DMS153 treated with DMSO at 0.1 percent for 48 hours (cell line): ENCODE data around the gene PLCD1.
A peak's percentile ranks its signal among the peaks of the same experiment; 100 is the strongest.
"Not testable (repeated sequence)": the region's sequence is repeated elsewhere in the genome, so short reads cannot be mapped to it uniquely, and the experiment has no call there.

Source experiments
- DNase-seq: peaks from one replicate; lab custom pipeline; 2025; ENCODE audit not compliant: unreplicated experiment; lab: John Stamatoyannopoulos, UW

PLCD1 gene

GRCh38 chr3:38029400-38030125, at the start of gene PLCD1:
Gene PLCD1, minus strand, starts transcription at chr3:38029642. Its CDS starts 103 bp downstream, at chr3:38029539.
- no peak for DNase-seq

DNA sequence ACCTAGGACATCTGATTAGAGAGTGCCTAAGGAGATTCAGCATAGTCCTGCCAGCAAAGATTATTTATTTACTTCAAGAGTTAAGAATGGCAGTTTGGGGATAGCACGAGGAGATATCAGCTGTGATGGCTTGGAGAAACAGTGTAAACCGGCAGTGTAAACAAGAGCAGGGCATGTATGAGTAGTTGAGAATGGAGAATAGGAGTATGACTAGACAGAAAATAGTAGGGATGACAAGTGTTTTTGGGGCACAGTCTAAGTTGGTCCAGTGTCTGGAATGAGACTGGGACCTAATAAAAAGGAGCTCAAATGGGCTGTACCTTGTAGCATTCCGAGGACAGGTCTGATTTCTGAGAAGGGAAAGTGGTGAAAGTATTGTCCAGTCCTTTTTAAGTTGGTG, 47.6 kb upstream of the PLCD1 start:
- DNase-seq: not testable (repeated sequence)

GRCh38 chr3:38070013-38070412, 40.6 kb upstream of the PLCD1 start:
- DNase-seq: no peak

GRCh38 chr3:38067508-38068233, 38.2 kb upstream of the PLCD1 start:
- DNase-seq: no peak

DNA sequence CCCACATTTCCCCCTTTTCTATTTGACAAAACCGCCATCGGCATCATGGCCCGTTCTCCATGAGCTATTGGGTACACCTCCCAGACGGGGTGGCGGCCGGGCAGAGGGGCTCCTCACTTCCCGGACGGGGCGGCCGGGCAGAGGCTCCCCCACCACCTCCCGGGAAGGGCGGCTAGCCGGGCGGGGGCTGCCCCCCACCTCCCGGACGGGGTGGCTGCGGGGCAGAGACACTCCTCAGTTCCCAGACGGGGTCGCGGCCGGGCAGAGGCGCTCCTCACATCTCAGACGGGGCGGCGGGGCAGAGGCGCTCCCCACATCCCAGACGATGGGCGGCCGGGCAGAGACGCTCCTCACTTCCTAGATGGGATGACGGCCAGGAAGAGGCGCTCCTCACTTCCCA, 35.0 kb upstream of the PLCD1 start:
- DNase-seq: not testable (repeated sequence)

GRCh38 chr3:38062809-38063208, 33.4 kb upstream of the PLCD1 start:
- no peak for DNase-seq

DNA sequence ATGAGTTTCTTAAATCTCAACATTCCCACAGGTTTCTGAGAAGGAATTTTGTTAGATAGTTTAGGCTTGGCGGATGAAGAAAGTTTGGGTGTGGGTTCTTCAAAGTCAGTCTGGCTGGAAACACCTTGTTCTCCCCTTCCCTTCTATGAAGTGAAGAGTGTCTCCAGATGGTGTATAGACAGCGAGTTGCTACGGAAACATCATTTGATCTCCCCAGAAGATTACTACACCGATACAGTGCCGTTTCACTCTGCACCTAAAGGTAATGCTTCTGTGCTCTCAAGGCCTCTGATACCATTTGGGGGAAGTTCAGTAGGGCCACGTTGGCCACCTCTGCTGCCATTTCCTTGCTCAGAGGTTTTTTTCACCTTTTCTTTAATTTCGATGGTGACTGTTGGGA, 30.1 kb upstream of the PLCD1 start:
- no peak for DNase-seq

GRCh38 chr3:38059148-38059547, 29.7 kb upstream of the PLCD1 start:
- DNase-seq: no peak

DNA sequence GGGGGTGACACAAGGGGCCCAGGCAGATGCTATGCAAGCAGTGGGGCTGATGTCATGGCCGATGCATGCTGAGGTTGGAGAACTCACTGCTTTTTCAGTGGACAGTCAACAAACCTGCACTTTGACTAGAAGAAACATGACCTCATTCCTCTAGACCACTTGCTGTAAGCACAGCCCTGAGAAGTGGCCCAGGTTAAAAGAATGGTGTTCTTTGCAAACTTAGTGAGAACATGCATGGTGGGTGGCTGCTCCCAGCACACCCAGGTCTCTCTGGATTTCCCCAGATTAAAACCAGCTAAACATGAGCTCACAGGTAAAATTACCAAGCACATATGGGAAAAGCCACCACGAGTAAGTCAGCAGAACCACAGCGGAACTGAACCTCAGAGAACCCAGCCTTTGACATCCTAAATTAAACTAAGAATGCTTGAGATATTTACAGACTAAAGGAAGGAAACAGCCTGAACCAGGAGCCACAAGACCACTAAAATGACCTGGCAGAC, 25.1 kb upstream of the PLCD1 start:
- DNase-seq: no peak

DNA sequence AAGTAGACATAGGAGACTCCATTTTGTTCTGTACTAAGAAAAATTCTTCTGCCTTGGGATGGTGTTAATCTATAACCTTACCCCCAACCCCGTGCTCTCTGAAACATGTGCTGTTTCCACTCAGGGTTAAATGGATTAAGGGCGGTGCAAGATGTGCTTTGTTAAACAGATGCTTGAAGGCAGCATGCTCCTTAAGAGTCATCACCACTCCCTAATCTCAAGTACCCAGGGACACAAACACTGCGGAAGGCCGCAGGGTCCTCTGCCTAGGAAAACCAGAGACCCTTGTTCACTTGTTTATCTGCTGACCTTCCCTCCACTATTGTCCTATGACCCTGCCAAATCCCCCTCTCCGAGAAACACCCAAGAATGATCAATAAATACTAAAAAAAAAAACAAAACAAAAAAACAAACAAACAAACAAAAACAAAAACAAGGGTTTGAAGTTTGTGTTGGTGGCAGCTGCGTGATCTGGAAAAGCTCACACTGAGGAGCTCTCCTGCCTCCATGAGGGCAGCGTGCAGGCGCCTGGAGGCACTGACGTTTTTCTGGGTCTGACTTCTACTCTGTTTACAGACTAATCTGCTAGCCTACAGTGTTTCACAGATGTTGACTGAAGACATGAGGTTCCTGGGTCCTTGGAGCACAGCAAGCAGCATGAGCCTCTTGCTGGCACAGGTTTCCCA, 24.5 kb upstream of the PLCD1 start:
- DNase-seq: not testable (repeated sequence)

DNA sequence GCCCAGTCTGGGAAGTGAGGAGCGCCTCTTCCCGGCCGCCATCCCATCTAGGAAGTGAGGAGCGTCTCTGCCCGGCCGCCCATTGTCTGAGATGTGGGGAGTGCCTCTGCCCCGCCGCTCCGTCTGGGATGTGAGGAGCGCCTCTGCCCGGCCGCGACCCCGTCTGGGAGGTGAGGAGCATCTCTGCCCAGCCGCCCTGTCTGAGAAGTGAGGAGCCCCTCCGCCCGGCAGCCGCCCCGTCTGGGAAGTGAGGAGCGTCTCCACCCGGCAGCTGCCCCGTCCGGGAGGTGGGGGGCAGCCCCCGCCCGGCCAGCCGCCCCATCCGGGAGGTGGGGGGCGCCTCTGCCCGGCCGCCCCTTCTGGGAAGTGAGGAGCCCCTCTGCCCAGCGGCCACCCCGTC, 23.8 kb upstream of the PLCD1 start:
- DNase-seq: not testable (repeated sequence)

GRCh38 chr3:38051131-38051530, 21.7 kb upstream of the PLCD1 start:
- DNase-seq: no peak

DNA sequence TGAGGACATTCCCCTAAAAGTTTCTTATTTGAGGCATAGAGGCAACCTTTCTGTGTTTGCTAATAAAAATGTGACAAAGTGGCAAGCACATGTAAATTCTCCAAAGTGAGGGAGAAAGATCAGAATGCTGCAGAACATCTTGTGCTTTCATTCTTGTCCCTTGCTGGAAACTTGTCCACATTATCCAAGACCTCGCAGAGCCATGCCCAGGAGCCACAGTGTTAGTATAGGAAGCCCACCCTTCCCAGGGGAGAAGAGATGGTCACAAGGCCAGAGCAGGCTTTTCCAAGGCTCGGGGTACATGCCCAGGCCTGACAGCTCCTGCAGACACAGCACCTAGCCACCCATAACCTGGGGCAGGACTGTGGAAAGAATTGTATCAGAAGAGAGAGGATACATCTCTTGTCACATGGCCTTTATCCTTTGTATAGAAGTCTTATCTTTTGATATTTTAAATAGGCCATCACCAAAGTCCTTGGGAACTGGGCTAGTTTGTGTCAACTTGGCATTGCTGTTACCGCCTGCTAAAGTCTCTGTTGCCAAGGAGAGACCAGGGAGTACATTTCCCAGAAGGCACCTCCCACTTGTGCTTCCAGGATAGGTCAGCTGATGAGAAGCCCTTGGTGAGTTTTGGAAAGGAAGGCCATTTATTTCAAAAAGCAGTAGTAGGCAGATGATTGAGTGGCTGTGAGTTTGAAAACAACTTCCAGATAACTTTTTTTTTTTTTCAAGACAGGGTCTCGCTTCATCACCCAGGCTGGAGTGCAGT, 20.1 kb upstream of the PLCD1 start:
- DNase-seq: no peak

DNA sequence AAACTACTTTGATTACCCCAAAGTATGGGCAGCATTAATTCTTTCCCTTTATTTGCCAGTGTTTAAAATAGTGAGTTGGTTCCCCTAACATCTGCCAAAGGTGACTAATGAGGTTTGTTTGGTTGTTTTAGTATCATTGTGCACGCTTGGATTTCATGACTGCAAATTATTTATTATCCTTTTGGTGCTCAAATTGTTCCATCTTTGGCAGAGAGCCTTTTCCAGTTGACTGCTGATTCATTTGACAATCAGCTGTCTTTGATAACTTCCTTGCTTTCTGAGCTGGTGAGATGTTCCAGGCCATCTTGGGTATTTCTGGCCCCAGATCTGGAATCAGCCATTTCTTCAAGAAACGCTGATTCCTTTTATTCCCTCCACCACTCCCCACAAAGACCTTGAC, 18.5 kb upstream of the PLCD1 start:
- no peak for DNase-seq

DNA sequence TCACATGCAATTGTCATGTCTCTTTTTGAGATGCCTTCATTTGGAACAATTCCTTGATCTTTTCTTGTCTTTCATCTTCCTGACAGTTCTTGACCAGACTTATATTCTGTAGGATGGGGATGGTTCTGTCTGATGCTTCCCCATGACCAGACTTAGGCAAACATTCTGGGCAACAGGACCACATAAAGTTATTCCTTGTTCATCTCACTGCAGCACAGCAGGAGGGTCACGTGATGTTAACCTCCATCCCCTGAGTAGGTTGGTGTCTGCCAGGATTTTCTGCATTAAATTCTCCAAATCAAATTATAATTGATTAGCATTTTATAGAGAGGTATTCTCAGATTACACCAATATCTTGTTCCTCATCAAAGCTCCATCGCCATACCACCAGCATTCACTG, 17.4 kb upstream of the PLCD1 start:
- no peak for DNase-seq

DNA sequence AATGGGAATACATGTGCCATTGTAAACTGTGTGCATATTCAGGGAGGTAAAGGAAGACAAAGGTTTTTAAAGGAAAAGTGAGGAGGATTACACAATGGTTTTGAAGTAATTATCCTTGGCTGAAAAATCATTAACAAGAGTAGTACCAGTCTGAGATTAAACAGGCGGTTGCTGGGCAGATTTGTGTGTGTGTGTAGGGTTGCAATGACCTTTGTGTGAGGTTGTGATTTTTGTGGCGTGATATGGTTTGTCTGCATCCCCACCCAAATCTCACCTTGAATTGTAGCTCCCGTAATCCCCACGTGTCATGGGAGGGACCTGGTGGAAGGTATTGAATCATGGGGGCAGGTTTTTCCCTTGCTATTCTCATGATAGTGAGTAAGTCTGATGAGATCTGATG, 16.6 kb upstream of the PLCD1 start:
- no peak for DNase-seq

DNA sequence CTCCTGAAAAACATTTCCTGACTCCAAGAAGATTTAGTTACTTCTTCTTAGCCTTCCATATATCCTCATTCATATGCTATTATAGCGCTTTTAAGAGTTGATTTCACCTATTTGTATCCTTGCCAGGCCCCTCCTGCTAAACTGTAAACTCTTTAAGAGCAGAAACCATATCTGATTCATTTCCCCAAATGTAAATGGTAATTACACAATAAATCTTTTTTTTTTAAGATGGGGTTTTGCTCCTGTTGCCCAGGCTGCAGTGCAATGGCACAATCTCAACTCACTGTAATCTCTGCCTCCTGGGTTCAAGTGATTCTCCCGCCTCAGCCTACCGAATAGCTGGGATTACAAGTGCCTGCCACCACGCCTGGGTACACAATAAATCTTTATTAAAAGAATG, 14.0 kb upstream of the PLCD1 start:
- no peak for DNase-seq

DNA sequence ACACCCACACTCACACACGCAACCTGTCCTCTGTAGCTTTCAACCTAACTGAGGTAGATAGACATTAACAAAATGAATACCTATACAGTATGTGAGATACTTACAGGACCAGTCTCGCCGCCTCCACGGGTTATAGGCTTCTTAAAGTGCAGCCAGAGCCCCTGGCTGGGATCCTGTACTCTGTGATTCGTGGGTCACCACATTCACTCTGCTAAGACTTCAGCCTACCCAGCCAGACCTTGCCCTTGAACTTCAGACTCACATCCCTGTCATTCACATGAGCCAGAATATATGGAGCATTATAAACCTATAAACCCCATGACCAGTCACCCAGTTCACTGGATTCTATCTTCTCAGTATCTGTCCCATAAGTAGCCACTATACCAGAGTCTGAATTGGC, 11.0 kb upstream of the PLCD1 start:
- no peak for DNase-seq

DNA sequence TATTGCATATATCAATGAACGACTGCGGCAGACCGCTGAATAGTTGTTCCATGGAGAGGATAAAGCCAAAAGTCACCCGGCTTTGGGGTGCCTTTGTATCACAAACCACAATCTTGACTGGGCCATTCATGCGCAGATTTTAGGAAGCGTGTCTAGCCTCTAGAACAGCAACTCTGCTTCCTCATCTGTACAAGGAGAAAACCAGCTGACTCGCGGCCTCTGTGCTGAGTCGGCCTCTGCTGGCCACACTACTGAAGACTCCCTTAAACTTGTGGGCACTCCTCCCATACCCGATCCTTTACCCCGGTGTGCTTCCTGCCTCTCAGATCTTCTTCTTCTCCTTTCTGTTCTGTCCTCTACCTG, 10.4 kb upstream of the PLCD1 start:
- peak; percentile 1 for DNase-seq

GRCh38 chr3:38039101-38039898, 9.9 kb upstream of the PLCD1 start, which contains the start of gene DLEC1:
Gene DLEC1, plus strand, starts transcription at chr3:38039208. Its CDS starts 18 bp downstream, at chr3:38039226.
- peak; percentile 1 for DNase-seq
